IMR-90 (cell line): Measurements from ENCODE around the gene FAM20B. TPM values are rescaled to one million over a fixed set of nuclear protein-coding genes. Genes with fewer than 3 reads are reported as not detected.

ENCODE experiments used
- ATAC-seq: fragments of 200-7000 bp; cut with Tn5 transposase; 2 replicates; pipeline ENCODE4 v1.9.1; 2020; ENCODE audit warnings: low read depth, mild to moderate bottlenecking, moderate library complexity
- BruUV-seq: library from RNA; stranded (reverse); fragments of 400-500 nt; replicated peaks from 2 replicates; lab custom pipeline; 2021; lab: Mats Ljungman, UMichigan
- CTCF ChIA-PET: fragments of 300-600 bp; formaldehyde crosslinking; extraction: SDS; loops from one replicate; lab custom pipeline; 2021; ENCODE audit warnings: antibody characterized with exemption; lab: Yijun Ruan, JAX
- POLR2A ChIA-PET: fragments of 300-600 bp; sonication (Branson Sonifier 250); formaldehyde crosslinking; loops from one replicate; lab custom pipeline; 2022; ENCODE audit warnings: antibody characterized with exemption; ENCODE audit not compliant: unreplicated experiment; lab: Charles Lee
- DNase-seq: peaks from one replicate; pipeline ENCODE4 v3.0.0; 2013
- H2AFZ ChIP-seq: replicated peaks from 2 replicates; pipeline ENCODE3; 2013; ENCODE audit warnings: low read length, mild to moderate bottlenecking; ENCODE audit not compliant: poor library complexity
- H2AK5ac ChIP-seq: 2 replicates; pipeline ENCODE4 v1.6.1; 2013; ENCODE audit warnings: low read depth, low read length, inconsistent platforms
- H2AK9ac ChIP-seq: replicated peaks from 2 replicates; pipeline ENCODE3; 2013; ENCODE audit warnings: mild to moderate bottlenecking, low read depth, low read length, moderate library complexity; ENCODE audit not compliant: poor library complexity
- H2BK120ac ChIP-seq: 2 replicates; pipeline ENCODE4 v1.6.1; 2013; ENCODE audit warnings: low read depth, low read length, inconsistent platforms
- H2BK15ac ChIP-seq: 3 replicates; pipeline ENCODE4 v1.6.1; 2013; ENCODE audit warnings: low read depth, low read length, inconsistent platforms
- H2BK20ac ChIP-seq: 2 replicates; pipeline ENCODE4 v1.6.1; 2013; ENCODE audit warnings: low read depth, mild to moderate bottlenecking, inconsistent platforms, low read length, moderate library complexity
- H2BK5ac ChIP-seq: 2 replicates; pipeline ENCODE4 v1.6.1; 2013; ENCODE audit warnings: mild to moderate bottlenecking, low read depth, low read length, inconsistent platforms; ENCODE audit not compliant: poor library complexity, severe bottlenecking
- H3K14ac ChIP-seq: replicated peaks from 2 replicates; pipeline ENCODE4 v1.6.1; 2013; ENCODE audit warnings: low read depth, low read length, inconsistent platforms
- H3K18ac ChIP-seq: 2 replicates; pipeline ENCODE4 v1.6.1; 2013; ENCODE audit warnings: low read depth, low read length, control low read depth
- H3K23ac ChIP-seq: 2 replicates; pipeline ENCODE4 v1.6.1; 2013; ENCODE audit warnings: low read depth, low read length, inconsistent platforms
- H3K27ac ChIP-seq: 2 replicates; pipeline ENCODE4 v1.5.1; 2013; ENCODE audit warnings: mild to moderate bottlenecking, control low read depth, low read length; ENCODE audit not compliant: insufficient read depth
- H3K27me3 ChIP-seq: 2 replicates; pipeline ENCODE4 v1.6.1; 2013; ENCODE audit warnings: low read length; ENCODE audit not compliant: control insufficient read depth, insufficient read depth
- H3K36me3 ChIP-seq: 2 replicates; pipeline ENCODE4 v1.6.1; 2013; ENCODE audit warnings: low read length, mixed read lengths; ENCODE audit not compliant: control insufficient read depth, insufficient read depth
- H3K4ac ChIP-seq: 2 replicates; pipeline ENCODE4 v1.6.1; 2013; ENCODE audit warnings: low read depth, low read length, inconsistent platforms
- H3K4me1 ChIP-seq: 2 replicates; pipeline ENCODE4 v1.6.1; 2013; ENCODE audit warnings: low read length, mixed read lengths; ENCODE audit not compliant: control insufficient read depth, insufficient read depth
- H3K4me2 ChIP-seq: 2 replicates; pipeline ENCODE4 v1.6.1; 2013; ENCODE audit warnings: low read depth, mild to moderate bottlenecking, control low read depth, low read length, moderate library complexity
- H3K4me3 ChIP-seq: 2 replicates; pipeline ENCODE4 v1.5.1; 2013; ENCODE audit warnings: low read depth, mild to moderate bottlenecking, control low read depth, low read length, moderate library complexity; ENCODE audit not compliant: insufficient read depth
- H3K56ac ChIP-seq: 2 replicates; pipeline ENCODE4 v1.6.1; 2013; ENCODE audit warnings: low read length, inconsistent platforms; ENCODE audit not compliant: insufficient read depth; ENCODE audit errors: extremely low read depth
- H3K79me1 ChIP-seq, 2 experiments: 2 replicates each; pipeline ENCODE4 v1.6.1; 2013; ENCODE audit warnings: low read length in 2 of 2, inconsistent platforms in 1 of 2, low read depth in 1 of 2
- H3K9ac ChIP-seq: 2 replicates; pipeline ENCODE4 v1.6.1; 2013; ENCODE audit warnings: low read depth, low read length, control low read depth
- H3K9me1 ChIP-seq: 2 replicates; pipeline ENCODE4 v1.6.1; 2013; ENCODE audit warnings: low read length, inconsistent platforms; ENCODE audit not compliant: insufficient read depth
- H3K9me3 ChIP-seq: 2 replicates; pipeline ENCODE4 v1.6.1; 2013; ENCODE audit warnings: low read length; ENCODE audit not compliant: control insufficient read depth, insufficient read depth
- H4K20me1 ChIP-seq: 2 replicates; pipeline ENCODE4 v1.6.1; 2013; ENCODE audit warnings: low read length, inconsistent platforms; ENCODE audit not compliant: insufficient read depth
- H4K5ac ChIP-seq: 2 replicates; pipeline ENCODE4 v1.6.1; 2013; ENCODE audit warnings: mild to moderate bottlenecking, low read depth, low read length, control low read depth
- H4K8ac ChIP-seq, 2 experiments: 2 replicates each; pipeline ENCODE4 v1.6.1; 2013; ENCODE audit warnings: low read depth in 2 of 2, low read length in 2 of 2, control low read depth in 1 of 2, inconsistent platforms in 1 of 2
- H4K91ac ChIP-seq: 2 replicates; pipeline ENCODE4 v1.6.1; 2013; ENCODE audit warnings: low read depth, low read length, inconsistent platforms; ENCODE audit not compliant: insufficient read depth
- BHLHE40 ChIP-seq: fragments of 150-350 bp; IDR thresholded peaks from 2 replicates; pipeline ENCODE4 v1.6.1; 2016; ENCODE audit warnings: mild to moderate bottlenecking, low read depth, low read length
- CEBPB ChIP-seq: IDR thresholded peaks from 2 replicates; pipeline ENCODE4 v1.6.1; 2012; ENCODE audit warnings: low read depth, low read length, improper control_type of control experiment
- CHD1 ChIP-seq: IDR thresholded peaks from 2 replicates; pipeline ENCODE4 v1.6.1; 2012; ENCODE audit warnings: low read depth, low read length, improper control_type of control experiment
- FOS ChIP-seq: fragments of 150-350 bp; IDR thresholded peaks from 2 replicates; pipeline ENCODE4 v1.6.1; 2016; ENCODE audit warnings: low read depth, low read length
- MAFK ChIP-seq: IDR thresholded peaks from 2 replicates; pipeline ENCODE4 v1.6.1; 2012; ENCODE audit warnings: low read depth, low read length, improper control_type of control experiment
- MAZ ChIP-seq: IDR thresholded peaks from 2 replicates; pipeline ENCODE4 v1.6.1; 2012; ENCODE audit warnings: low read depth, mild to moderate bottlenecking, low read length, improper control_type of control experiment, moderate library complexity, borderline replicate concordance
- MXI1 ChIP-seq: IDR thresholded peaks from 2 replicates; pipeline ENCODE4 v1.6.1; 2012; ENCODE audit warnings: low read depth, mild to moderate bottlenecking, low read length, moderate library complexity, borderline replicate concordance
- NFE2L2 ChIP-seq: fragments of 150-350 bp; IDR thresholded peaks from 2 replicates; pipeline ENCODE4 v1.6.1; 2016; ENCODE audit warnings: low read depth, mild to moderate bottlenecking, low read length
- POLR2A ChIP-seq: IDR thresholded peaks from 2 replicates; pipeline ENCODE4 v1.6.1; 2012; ENCODE audit warnings: mild to moderate bottlenecking, low read depth, low read length
- RAD21 ChIP-seq: IDR thresholded peaks from 2 replicates; pipeline ENCODE4 v1.6.1; 2012; ENCODE audit warnings: low read length, improper control_type of control experiment
- RCOR1 ChIP-seq: IDR thresholded peaks from 2 replicates; pipeline ENCODE4 v1.6.1; 2012; ENCODE audit warnings: mild to moderate bottlenecking, low read length, improper control_type of control experiment; ENCODE audit not compliant: insufficient replicate concordance
- RFX5 ChIP-seq: IDR thresholded peaks from 2 replicates; pipeline ENCODE4 v1.8.0; 2012; ENCODE audit warnings: low read depth, mild to moderate bottlenecking, low read length, moderate library complexity
- SMC3 ChIP-seq: fragments of 150-350 bp; IDR thresholded peaks from 2 replicates; pipeline ENCODE4 v1.6.1; 2016; ENCODE audit warnings: low read depth, mild to moderate bottlenecking, antibody characterized with exemption, low read length, moderate library complexity
- USF2 ChIP-seq: fragments of 150-350 bp; IDR thresholded peaks from 2 replicates; pipeline ENCODE4 v1.6.1; 2017; ENCODE audit warnings: mild to moderate bottlenecking, antibody characterized with exemption, low read length, low read depth
- WGBS, 2 experiments: methylation state at CpG; one replicate each; pipeline versions ENCODE4 v1.1.5 to v1.1.7; 2013; ENCODE audit warnings: missing lambda C conversion rate in 2 of 2; ENCODE audit not compliant: insufficient read length in 1 of 2; ENCODE audit errors: extremely low coverage in 2 of 2; 5-methylcytosine and 5-hydroxymethylcytosine counted together
- dilution Hi-C: fragments of 300-500 bp; cut with HindIII; formaldehyde crosslinking; loops from one replicate; pipeline ENCODE4 v1.14.3; 2018; ENCODE audit warnings: low sequenced_read_pairs; ENCODE audit not compliant: unreplicated experiment
- in situ Hi-C: fragments of 300-500 bp; cut with MboI; formaldehyde crosslinking; loops from 3 replicates; pipeline ENCODE4 v1.14.3; 2019; ENCODE audit warnings: low sequenced_read_pairs, inconsistent platforms, mixed read lengths
- intact Hi-C: fragments of 100-400 bp; cut with micrococcal nuclease; formaldehyde crosslinking; loops from 2 replicates; pipeline ENCODE4 v1.10.0; 2022
- polyA plus RNA-seq, 3 experiments: library from polyadenylated mRNA; depleted of rRNA; stranded (reverse); fragments of >200 nt; gene quantifications; 2 replicates each; pipeline ENCODE4 v1.2.3, GENCODE V29; 2012; ENCODE audit warnings: low replicate concordance in 1 of 3
- total RNA-seq: library from RNA; depleted of rRNA; stranded (reverse); fragments of >200 nt; gene quantifications from 2 replicates; pipeline ENCODE4 v1.2.3, GENCODE V29; 2012
- TF ChIP-seq, protein P1 (sequence below): fragments of 150-350 bp; IDR thresholded peaks from 2 replicates; pipeline ENCODE4 v1.6.1; 2016; ENCODE audit warnings: low read depth, mild to moderate bottlenecking, low read length, moderate library complexity, borderline replicate concordance

Gene FAM20B
- total and polyA plus RNA-seq, 2 of the 4 experiments (the other 2 are of a cell fraction) = 17.1 to 38.4 TPM

DNA sequence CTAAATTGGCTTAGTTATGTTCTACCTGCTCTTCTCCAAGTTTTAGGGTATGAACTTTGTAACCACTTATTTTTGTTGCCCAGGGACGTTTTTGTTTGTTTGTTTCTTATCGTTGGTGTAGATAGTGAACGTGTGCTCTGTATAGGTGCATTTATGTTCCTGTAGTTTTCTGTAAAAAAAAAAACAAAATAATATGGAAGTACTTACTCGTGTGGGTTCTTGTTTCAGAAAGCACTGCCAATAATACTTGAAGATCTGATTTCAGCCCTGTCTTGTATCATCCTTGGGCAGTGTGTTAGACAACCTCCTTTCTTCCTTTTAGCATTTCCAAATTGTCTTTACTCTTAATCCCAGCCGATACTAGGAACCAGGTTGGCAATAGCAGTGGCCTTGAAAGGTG is 4.4 kb downstream of the FAM20B start (continued):
- TF ChIP-seq POLR2A (no peak), USF2 (no peak)

GRCh38 chr1:179030683-179031082 is 5.0 kb downstream of the FAM20B start:
- no peak overlapping the region for H3K18ac ChIP-seq
- WGBS, 2 experiments = no CpG with 5 or more reads among the region's 3 CpGs
- no peak overlapping the region for H2BK20ac ChIP-seq
- H3K79me1 ChIP-seq = peaks cover 32 to 61% of the 10 kb centered on the region in 2 experiments
- H2BK5ac ChIP-seq = no peak overlapping the region
- peaks cover 3% of the 10 kb centered on the region for H3K9me1 ChIP-seq
- dilution Hi-C loops = no loop called here
- no peak overlapping the region for H3K23ac ChIP-seq
- in situ Hi-C loops = no loop called here
- intact Hi-C loops = no loop called here
- no TSS peak for BruUV-seq
- no peak for DNase-seq
- H3K36me3 ChIP-seq = no peaks in the 10 kb centered on the region
- ChIA-PET CTCF (no interaction called here), POLR2A (interaction anchor here (0.6 kb wide), 1 partner anchor 159 kb away, joined by 4 read pairs; no protein-coding TSS in a partner anchor)
- no peak overlapping the region for H2AFZ ChIP-seq
- H3K9me3 ChIP-seq = no peaks in the 10 kb centered on the region
- no peak for ATAC-seq
- H4K5ac ChIP-seq = no peak overlapping the region
- no peak overlapping the region for H3K9ac ChIP-seq
- peaks cover 14% of the 10 kb centered on the region for H3K4me1 ChIP-seq
- H3K56ac ChIP-seq = no peak overlapping the region
- H3K4me3 ChIP-seq = no peak overlapping the region
- no peak overlapping the region for H4K8ac ChIP-seq
- no peak overlapping the region for H3K4ac ChIP-seq
- H3K27ac ChIP-seq = no peak overlapping the region
- H3K4me2 ChIP-seq = no peak overlapping the region
- H4K91ac ChIP-seq = no peak overlapping the region
- no peak overlapping the region for H2AK5ac ChIP-seq
- no peak overlapping the region for H2BK120ac ChIP-seq
- H3K27me3 ChIP-seq = no peaks in the 10 kb centered on the region
- H2AK9ac ChIP-seq = no peak overlapping the region
- peaks cover 22% of the 10 kb centered on the region for H4K20me1 ChIP-seq
- no peak overlapping the region for H2BK15ac ChIP-seq
- H3K14ac ChIP-seq = no peak overlapping the region
- TF ChIP-seq POLR2A (no peak), USF2 (no peak), RFX5 (no peak), MAZ (no peak), RCOR1 (no peak), BHLHE40 (no peak), FOS (no peak), MXI1 (no peak), CEBPB (no peak), MAFK (no peak), SMC3 (no peak), RAD21 (no peak), NFE2L2 (no peak), CHD1 (no peak)
- TF ChIP-seq, protein P1, sequence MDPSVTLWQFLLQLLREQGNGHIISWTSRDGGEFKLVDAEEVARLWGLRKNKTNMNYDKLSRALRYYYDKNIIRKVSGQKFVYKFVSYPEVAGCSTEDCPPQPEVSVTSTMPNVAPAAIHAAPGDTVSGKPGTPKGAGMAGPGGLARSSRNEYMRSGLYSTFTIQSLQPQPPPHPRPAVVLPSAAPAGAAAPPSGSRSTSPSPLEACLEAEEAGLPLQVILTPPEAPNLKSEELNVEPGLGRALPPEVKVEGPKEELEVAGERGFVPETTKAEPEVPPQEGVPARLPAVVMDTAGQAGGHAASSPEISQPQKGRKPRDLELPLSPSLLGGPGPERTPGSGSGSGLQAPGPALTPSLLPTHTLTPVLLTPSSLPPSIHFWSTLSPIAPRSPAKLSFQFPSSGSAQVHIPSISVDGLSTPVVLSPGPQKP = no peak
